Medulla oblongata (tissue), 1 donor: ENCODE data around the gene MTHFD2L.
"Not testable (repeated sequence)": the region's sequence is repeated elsewhere in the genome, so short reads cannot be mapped to it uniquely, and the experiment has no call there.

ENCODE experiments used
- DNase-seq: peaks from one replicate; pipeline ENCODE4 v3.0.0-alpha.2; 2015; ENCODE audit errors: extremely low spot score

MTHFD2L gene

DNA sequence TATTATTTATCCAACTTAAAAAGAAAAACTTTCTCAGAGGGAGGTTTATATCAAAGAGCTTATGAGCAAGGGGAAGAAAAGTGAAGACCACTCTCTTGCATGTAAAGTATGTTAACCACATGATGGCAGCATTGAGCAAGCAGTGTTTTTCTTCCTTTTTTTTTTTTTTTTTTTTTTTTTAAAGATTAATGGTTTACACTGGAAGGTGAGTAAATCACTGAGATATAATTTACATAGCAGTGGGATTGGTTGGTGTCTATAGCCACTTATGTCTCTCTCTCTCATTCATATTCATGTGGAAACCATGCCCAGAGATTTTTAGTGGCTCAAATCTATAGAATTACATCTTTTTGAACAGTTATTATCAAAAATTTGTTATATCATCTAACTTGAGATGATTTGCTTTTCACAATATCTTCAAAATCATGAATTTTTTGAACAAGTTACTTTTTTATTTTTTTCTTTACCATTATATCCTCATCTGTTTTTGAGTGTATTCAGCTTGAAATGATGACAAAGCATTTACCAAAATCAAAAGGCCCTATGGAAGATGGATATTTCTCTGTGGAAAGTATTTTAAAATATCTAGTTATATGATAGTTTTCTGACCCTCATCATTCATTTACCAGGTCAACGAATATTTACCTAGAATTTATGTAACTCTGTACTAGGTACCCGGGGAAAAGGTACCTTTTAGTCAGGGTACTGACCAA lies 31.6 kb downstream of the MTHFD2L start:
- DNase-seq = peak; percentile 37

DNA sequence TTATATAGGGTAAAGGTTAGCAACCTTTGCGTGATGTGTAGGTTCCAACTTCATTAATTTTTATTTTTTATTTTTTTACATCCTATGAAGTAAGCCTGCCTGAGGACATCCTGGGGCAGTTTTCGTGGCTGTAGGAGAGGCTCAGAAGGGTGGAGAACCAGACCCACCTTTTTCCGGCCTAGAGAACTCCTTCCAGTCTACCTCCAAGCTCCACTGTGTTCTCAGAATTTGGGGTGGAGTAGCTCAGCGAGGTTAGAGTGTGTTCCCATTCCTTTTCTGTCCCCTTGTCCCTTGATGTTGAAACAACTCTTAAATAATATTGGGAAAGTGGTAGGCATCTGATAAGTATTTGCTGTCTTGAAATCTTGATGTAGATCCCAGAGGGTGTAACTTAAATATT lies 32.4 kb downstream of the MTHFD2L start:
- DNase-seq = no peak

DNA sequence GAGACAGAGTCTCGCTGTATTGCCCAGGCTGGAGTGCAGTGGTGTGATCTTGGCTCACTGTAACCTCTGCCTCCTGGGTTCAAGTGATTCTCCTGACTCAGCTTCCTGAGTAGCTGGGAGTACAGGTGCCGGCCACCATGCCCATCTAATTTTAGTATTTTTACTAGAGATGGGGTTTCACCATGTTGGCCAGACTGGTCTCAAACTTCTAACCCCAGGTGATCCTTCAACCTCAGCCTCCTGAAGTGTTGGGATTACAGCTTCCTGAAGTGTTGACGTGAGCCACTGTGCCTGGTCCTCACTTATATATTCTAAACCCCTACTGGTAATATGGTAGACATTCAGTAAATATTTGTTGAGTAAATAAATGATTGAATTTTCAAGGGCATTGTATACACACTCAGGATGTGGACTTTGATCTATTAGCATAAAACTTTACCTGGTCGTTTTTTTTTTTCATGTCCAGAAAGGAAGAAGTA lies 33.0 kb downstream of the MTHFD2L start:
- DNase-seq = no peak

DNA sequence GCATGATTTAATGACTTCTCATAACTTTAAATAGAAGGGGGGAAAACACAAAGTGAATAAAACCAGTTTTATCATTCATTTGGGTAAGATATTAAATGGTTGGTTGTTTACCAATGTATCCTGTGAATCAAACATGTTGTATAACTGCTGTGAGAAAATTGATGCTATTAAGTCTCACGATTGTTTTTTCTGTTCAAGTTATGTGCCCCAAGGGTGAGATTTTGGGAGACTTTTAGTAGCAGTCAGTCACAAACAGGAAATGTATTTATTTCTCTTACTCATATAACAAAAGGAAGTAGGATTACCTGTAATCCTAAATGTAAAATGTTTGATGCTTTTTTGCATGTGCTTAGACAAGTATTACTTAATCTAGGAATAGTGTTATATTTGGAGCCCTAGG lies 39.2 kb downstream of the MTHFD2L start:
- DNase-seq = no peak

DNA sequence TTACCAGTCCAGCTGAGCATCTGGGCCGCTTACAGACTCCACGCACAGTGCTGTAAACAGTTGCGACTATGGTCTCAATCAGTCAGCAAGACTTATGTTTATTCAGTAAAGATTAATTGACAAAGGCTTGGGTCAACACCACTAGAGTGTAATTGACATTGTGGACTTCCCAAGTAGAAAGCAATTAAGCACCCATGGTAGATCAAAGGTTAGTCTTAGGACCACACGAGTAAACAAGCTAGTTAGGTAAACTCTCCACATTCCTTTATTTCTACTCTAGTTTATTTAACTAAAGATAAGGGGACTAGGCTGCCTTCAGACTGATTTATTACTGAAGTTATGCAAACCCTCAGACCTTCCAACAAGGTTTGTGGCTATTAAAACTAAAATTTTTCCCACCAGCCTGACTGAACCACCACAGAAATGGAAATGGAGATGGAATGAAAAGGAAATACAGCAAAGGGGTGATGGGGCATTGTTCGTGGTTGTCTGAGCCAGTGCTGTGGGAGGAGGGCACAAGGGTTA lies 44.2 kb downstream of the MTHFD2L start:
- DNase-seq = no peak

DNA sequence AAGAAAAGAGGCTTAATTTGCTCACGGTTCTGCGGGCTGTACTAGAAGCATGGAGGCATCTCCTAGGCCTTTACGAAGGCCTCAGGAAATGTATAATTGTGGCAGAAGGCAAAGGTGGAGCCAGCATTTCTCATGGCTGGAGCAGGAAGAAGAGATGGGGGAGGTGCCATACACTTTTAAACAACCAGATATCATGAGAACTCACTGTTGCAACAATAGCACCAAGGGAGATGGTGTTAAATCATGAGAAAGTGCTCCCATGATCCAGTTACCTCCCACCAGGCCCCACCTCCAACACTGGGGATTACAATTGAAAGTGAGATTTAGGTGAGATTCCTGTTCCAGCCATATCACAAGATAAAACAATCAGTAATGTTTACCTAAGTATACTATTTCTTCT lies 45.5 kb downstream of the MTHFD2L start:
- DNase-seq = no peak

DNA sequence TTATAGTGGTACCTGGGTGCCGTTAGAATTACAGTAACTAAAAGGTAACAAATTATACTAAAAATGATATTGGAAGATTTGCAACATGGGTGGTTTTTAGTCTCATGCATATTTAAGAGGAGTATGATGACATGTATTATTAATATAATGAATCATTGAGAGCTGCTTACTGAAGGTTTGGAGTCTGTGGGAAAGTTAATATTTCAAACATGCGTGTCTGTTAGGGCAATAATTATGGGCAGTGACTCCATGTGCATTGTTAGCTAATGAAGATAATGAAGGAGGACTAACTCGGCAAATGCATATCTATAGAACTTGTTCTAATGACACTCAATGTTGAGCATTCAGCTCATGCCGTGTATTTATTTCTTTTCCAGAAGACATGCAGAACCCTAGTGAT lies 47.1 kb downstream of the MTHFD2L start:
- DNase-seq = no peak

DNA sequence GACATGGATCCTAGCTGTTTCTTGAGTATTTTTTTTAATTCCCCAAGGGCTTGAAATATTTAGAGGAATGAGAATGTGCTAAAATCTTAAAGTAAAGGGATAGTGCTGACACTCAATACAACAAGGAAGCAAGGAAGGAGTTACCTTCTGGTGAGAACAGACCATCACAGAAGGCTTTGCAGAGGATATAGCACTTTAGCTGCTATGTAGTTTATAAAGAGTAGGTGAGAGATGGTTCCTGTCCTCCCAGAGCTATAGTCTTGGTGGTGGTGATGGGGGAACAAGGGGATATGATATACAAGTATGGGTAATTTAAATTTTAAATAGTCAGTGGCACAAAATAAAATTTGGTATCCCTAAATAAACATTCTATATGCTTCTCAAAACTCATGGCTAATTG lies 47.6 kb downstream of the MTHFD2L start:
- no peak for DNase-seq

DNA sequence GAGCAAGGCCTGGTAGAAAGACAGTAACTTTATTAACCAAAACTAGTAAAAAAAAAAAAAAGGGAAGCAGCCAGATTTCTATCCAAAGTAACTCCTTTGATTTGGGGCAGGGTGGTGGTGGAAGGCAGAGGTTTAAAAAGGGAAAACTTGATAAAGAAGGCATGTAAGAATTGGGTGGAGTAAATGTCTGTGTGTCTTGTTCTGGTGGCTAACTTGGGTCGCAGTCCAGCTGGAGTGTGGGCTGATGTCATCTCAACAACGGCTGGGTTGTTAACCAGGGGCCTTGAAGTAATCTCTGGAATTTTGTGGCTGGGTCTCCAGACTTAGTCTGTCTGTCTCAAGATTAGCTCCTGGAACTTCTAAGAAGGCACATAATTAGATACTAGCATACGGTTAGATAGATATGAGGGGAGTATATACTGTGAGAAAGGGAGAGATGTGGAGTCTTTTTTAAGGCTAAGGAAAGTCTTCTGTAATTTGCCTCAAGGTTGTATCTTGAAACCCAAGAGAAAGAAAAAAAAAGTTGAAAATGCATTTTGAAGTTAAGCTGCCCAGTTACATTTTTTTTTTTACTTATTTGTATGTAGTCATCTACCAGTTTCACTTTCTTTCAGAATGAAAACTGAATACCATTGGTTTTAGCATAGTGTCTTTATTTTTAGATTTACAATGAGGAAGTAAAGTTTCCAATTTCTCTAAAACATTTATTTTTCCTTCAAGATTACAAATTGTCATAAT lies 48.3 kb downstream of the MTHFD2L start:
- DNase-seq = no peak

DNA sequence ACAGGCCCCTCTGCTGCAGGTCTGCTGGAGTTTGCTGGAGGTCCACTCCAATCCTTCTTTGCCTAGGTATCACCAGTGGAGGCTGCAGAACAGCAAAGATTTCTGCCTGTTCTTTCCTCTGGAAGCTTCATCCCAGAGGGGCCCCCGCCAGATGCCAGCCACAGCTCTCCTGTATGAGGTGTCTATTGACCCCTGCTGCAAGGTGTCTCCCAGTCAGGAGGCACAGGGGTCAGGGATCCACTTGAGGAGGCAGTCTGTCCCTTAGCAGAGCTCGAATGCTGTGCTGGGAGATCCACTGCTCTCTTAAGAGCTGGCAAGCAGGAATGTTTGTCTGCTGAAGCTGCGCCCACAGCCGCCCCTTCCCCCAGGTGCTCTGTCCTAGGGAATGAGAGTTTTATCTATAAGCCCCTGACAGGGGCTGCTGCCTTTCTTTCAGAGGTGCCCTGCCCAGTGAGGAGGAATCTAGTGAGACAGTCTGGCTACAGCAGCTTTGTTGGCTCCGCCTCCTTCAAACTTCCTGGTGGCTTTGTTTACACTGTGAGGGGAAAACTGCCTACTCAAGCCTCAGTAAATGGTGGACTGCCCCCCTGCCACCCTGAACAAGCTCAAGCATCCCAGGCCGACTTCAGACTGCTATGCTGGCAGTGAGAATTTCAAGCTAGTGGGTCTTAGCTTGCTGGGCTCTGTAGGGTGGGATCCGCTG lies 56.7 kb downstream of the MTHFD2L start:
- not testable (repeated sequence) for DNase-seq

DNA sequence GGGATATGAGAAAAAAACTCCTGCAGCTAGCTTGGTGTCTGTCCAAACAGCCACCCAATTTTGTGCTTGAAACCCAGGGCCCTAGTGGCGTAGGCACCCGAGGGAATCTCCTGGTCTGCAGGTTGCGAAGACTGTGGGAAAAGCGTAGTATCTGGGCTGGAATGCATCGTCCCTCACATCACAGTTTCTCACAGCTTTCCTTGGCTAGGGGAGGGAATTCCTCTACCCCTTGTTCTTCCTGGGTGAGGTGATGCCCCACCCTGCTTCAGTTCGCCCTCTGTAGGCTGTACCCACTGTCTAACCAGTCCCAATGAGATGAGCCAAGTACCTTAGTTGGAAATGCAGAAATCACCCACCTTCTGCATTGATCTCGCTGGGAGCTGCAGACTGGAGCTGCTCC lies 57.3 kb downstream of the MTHFD2L start:
- not testable (repeated sequence) for DNase-seq

DNA sequence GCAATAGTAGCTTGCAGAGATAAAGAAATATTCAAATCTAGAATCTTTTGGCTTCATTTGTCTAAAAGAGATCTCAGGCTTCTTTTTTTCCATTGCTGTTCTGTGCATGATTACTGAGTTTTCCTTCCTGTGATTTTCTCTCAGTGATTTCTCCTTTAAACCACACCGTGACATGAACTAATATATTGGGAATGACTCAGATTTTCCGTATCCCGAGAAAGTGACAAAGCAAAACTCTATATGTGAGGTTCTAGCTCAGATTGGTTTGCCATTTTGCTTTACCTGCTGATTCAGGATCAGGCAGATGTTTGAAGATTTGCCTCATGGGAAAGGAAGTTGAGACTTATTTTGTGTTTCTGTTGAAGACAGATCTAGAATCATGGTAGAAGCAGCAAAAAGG lies 59.4 kb downstream of the MTHFD2L start:
- DNase-seq = no peak

DNA sequence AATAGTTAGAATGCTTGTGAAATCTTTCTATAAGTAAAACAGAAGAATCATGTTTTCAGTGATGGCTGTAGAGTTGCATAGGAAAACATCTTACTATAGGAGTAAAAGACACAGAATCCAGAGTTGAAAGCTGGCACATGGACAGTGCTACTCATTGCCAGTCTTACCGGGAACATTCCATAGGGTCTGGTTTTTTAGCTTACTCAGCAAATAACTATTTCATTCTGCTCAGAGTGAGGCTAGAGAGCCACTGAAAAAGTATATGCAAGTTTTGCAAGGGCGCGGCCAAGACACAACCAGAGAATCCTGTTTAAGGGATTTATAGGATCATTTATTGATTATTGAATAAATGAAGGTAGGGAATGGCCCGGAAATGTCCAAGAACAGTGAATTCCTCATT lies 60.3 kb downstream of the MTHFD2L start:
- no peak for DNase-seq

DNA sequence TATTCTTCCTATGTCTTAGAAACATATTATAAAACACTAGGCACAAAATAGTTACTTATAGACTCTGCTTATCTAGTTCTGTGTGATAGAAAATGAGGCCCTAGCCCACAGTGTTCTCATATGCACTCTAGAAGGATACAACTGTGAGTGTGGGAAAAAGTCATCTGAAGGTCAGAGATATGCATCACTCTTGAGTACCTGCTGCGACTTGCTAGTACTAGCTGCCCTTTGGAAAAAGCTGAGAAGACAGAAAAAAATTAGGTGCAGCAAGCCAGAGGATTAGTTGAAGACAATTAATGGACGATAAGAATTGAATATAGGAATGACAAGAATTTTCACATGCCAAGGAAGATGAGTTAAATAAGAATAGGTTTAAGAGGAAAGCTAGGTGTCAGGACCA lies 61.3 kb downstream of the MTHFD2L start:
- DNase-seq = no peak

DNA sequence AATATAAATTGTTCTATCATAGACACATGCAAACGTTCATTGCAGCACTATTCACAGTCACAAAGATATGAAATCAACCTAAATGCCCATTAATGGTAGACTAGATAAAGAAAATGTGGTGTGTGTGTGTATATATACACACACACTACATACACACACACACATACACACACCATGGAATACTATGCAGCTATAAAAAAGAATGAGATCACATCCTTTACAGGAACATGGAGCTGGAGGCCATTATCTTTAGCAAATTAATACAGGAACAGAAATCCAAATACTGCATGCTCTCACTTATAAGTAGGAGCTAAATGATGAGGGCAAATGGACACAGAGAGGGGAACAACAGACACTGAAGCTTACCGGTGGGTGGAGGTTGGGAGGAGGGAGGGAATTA lies 65.2 kb downstream of the MTHFD2L start:
- no peak for DNase-seq

DNA sequence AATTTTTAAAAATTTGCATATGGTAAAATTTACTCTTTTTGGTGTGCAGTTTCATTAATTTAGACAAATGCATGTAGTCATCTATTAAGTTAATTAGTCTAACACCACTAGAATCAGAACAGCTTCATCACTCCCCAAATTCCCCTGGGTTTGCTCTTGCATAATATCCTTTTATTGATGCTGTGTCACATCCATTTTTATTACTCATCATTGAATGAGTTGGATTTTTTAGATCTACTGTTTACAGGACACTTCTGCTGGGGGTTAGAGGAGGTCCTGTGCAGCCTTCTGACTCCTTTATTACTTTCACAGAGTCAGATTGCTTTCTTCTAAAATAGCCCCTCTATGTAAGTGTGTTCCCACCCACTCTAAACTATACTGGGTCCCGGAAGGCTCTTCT lies 65.9 kb downstream of the MTHFD2L start:
- DNase-seq = no peak

DNA sequence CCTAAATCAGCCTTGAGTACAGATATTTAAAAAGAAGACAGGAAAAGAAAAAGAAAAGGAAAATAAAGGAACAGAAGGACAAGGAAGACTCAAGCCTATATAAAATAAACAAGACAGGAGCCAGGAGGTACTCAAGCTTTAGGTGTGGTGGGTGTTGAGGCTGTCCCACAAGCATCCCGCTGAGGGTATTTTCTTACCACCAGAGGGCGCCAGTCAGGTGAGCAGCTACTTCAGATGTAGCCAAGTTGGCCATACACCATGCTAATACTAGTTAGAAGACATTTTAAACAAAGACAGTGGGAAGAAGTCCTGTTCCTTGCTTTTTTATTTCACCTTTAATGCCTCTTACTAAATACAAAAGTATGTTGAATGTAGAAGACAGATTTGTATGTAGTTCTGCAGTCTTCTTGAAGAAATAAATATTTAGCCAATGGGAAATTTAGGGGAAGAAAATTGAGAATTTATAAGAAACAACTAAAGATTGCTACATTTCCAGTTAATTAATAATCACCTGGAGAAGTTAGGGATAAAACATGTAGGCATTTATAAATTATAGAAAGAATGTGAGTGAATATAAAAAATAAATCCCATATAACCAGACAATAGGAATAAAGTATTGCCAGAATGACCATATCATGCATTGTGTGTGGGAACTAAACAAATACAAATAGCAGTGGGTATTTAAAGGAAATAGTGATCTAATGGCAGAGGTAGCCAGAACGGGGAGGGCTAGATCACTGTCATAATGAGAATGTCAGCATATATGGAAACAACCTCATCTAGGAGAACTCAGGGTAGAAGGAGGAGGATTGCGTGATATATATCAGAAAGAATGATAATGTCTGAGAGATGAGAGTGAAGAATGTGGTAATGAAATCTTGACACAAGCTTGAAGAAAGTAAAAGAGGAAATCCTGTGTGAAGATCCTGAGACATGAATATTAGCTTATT lies 71.0 kb downstream of the MTHFD2L start:
- peak; percentile 68 for DNase-seq

DNA sequence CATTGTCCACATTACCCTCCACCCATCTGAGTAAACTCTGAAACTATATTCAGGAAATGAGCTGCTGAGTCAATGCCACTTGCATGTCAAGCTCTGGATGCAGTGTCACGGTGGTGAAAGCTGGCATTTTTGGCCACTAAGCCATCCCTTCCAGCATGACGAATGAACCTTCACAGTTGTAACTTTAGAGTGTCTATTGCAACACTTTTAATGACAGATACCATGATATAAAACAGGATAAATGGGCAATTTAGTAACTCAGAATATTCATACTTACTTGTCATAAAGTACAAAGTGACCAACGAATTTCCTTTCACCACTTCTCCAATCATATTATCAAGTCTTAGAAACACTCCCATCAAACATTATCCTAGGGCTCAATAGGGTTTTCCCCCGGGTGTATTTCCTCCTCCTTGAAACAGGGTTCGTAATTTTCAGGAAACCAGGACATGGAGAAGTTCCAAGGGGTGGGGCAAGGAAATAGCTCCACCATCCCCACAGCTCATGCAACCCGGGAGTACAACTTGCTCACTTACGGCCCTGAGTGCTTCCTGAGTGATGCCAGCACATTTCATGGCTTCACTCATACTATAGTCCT lies 73.1 kb downstream of the MTHFD2L start:
- DNase-seq = no peak

DNA sequence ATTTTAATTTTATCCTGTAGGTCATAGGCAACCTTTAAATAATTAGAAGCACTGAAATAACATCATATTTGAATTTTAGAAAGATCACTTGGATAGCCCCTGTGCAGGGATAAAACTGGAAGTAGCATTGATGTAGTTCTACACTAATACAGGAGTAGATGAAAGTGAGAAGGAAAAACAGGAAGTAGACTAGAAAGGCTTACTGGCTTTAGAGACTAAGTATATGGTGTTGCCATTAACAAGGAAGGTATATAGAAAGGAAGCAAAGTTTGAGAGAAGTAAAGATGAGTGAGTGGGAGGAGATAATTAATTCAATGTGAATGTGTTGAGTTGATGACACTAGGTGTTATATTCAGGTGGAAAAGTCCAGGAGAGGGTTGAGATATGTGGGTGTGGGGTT lies 77.2 kb downstream of the MTHFD2L start:
- DNase-seq = no peak

DNA sequence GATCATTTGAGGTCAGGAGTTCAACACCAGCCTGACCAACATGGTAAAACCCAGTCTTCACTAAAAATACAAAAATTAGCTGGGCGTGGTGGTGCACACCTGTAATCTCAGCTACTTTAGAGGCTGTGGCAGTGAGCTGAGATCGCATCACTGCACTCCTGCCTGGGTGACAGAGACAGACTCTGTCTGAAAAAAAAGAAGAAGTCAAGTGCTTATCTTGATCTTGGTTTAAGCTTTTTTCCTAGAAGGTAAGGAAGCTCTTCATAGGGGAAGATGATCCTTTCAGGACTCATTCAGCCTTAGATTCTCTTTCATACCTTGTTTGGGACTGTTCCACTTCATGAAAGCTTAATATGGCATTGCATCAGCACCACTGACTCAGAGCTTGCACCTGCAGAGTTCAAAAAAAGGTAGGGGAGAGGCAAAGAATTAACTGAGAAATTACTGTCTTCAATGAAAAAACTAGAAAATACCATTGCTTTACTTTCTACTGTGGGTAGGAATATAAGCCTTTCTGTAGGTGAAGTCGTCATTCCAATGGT lies 79.6 kb downstream of the MTHFD2L start:
- no peak for DNase-seq

DNA sequence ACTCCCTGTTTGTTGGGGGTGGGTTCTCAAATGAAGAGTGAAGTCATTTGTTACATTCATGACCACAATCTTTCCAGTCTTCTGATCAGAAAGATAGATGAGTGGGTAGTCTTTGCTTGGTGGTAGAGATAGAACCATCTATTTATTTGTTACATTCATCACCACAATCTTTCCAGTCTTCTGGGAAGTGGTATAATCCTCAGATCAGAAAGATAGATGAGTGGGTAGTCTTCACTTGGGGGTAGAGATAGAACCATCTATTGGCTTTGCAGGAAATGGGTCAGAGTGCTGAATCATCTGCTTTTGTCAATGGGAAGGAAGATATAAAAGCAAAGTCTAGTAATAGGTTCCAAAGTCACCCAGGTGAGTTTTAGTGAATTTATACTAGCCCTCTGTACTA lies 86.1 kb downstream of the MTHFD2L start:
- no peak for DNase-seq
